Left renal pelvis (tissue), 4 donors: ENCODE data around the gene RGL1. TPM values are rescaled to one million over a fixed set of nuclear protein-coding genes. Genes with fewer than 3 reads are reported as not detected.
"Not testable (repeated sequence)": the region's sequence is repeated elsewhere in the genome, so short reads cannot be mapped to it uniquely, and the experiment has no call there.

Experiments used
- DNase-seq, 4 donors: peaks; one replicate each; pipeline ENCODE4 v3.0.0-alpha.2; 2013; ENCODE audit warnings: low read depth in 4 of 4, low spot score in 3 of 4
- polyA plus RNA-seq, 4 donors: library from polyadenylated mRNA; unstranded; fragments of 120-200 nt; gene quantifications; one replicate each; pipeline ENCODE4 v1.2.1, GENCODE V29; 2013; ENCODE audit not compliant: insufficient read length in 4 of 4

RGL1 gene
- polyA plus RNA-seq, 4 donors: 46.7 to 158 (median 55.8) TPM

DNA sequence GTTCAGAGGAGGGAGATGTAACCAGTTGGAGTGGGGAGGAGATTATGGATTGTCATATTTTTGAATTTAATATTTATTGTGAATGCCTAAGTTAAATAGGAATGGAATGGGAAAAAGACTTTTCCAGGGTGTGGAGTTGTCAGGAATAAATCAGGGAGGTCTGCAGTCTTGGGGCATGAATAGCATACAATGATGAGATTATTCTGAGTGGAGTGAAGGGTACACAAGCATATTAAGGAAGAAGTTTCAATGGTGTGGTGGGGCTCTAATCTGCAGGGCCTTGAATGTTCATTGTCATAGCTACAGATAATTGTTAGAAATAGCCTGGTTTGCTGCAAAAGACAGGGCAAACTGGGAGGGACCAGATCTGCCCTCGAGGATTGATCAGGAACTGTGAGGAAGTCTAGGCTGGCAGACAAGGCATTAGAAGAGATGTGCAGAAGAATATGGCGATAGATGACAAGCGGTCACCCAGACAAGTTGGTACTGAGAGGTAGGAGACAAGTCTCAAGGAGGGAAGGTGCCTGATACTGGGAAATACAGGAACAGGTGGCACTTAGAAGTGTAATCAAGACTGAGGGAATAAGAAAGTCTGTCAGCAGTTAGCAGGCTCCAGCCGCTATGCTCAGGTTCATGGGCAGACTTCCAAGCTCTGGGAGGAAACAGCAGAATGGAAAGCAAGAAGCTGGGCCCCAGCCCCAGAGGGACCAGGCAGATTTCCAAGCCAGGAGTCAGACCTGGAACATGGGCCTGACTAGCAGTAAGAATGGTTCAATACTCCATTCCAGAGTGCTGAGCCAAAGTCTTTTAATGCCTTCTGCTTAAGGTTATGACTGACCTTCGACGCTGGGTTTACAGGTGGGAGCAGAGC lies 20.9 kb upstream of the RGL1 start:
- DNase-seq: no peak

- not testable (repeated sequence) for DNase-seq
Measured at GRCh38 chr1:183785921-183786320, 19.0 kb upstream of the RGL1 start.

DNA sequence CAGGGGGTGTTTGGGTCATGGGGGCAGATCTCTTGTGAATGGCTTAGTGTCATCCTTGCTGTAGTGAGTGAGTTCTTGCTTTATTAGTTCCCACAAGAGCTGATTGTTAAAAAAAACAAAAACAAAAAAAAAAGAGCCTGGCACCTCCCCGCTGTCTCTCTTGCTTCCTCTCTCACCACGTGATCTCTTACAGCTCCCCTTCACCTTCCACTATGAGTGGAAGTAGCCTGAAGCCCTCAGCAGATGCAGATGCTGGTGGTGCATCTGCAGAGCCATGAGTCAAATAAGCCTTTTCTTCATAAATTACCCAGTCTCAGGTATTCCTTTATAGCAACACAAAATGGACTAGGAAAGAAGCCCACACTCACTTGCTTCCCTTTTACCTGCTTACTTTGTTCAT lies 17.2 kb upstream of the RGL1 start:
- DNase-seq: no peak

DNA sequence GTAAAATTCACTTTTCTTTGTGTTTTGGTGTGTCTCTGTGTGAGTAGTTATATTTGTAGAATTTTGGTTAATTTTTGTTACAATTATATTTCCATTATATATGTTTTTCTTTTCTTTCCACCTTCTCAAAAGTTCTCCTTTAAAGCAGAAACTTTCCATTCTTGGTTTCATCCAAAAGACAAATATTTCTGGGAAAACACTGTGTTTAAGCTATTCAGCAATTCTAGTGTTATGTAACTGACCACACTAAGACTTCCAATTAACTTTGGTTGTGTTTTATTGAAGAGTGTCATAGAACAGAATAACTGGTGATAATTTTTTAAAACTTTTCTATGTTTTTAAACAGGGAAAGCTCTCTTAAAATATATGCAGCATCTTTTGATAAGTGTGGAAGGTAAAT lies 13.6 kb upstream of the RGL1 start:
- DNase-seq: no peak

DNA sequence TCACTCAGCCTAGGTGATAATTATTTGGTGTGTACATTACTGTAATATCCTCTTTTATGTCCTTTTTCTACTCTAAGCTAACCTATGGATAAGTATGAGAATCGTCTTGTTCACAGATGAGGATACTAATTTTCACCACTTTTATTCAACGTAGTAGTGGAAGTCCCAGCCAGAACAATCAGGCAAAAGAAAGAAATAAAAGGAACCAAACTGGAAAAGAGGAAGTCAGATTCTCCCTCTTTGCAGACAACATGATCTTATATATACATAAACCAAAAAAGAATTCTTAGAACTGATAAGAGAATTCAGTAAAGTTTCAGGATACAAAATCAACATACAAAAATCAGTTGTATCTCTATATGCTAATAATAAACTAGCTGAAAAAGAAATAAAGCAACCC lies 12.6 kb upstream of the RGL1 start:
- no peak for DNase-seq

DNA sequence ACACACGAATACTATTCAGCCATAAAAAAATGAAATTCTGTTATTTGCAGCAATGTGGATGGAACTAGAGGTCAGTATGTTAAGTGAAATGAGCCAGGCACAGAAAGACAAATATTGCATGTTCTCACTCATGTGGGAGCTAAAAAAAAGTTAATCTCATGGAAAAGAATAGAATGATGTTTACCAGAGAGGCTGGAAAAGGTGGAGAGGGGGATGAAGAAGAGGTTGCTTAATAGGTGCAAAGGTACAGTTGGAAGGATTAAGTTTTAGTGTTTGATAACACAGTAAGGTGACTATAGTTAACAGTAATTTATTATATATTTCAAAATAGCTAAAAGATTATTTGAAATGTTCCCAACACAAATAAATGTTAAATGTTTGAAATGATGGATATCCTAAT lies 10.8 kb upstream of the RGL1 start:
- no peak for DNase-seq

GRCh38 chr1:183800449-183800848 lies 4.5 kb upstream of the RGL1 start:
- no peak for DNase-seq

DNA sequence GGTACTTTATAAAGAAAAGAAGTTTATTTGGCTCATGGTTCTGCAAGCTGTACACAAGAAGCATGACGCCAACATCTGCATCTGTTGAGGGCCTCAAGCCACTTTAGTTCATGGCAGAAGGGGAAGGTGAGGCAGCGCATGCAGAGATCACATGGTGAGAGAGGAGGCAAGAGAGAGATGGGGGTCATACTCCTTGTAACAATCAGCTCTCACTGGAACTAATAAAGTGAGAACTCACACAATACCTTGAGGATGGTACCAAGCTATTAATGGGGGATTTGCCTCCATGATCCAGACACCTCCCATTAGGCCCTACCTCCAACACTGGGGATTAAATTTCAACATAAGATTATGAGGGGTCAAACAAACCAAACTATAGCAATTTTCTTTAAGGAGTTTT lies 3.3 kb upstream of the RGL1 start:
- DNase-seq: no peak

DNA sequence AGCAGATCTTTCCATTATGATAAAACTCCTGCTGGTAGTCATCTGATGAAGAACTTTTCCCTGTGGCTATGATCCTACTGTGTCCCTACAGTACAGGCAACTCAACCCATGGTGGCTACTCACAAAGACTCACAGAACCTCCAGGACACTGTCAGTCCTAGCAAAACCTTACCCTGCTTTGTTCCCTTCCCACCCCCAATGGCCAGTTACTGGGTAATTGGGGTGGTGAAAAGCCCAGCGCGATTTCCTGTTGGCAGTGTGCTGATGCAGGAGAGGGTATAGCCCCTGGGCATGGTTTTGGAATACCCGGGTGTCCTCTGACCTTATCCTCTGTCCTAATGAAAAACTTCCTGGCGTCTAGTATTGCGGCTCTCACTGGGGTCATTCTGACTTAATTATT lies 533 bp upstream of the RGL1 start:
- DNase-seq: no peak

GRCh38 chr1:183806125-183806524 lies 1.2 kb downstream of the RGL1 start:
- no peak for DNase-seq

- DNase-seq: no peak
Measured at GRCh38 chr1:183806675-183807074, 1.8 kb downstream of the RGL1 start.

DNA sequence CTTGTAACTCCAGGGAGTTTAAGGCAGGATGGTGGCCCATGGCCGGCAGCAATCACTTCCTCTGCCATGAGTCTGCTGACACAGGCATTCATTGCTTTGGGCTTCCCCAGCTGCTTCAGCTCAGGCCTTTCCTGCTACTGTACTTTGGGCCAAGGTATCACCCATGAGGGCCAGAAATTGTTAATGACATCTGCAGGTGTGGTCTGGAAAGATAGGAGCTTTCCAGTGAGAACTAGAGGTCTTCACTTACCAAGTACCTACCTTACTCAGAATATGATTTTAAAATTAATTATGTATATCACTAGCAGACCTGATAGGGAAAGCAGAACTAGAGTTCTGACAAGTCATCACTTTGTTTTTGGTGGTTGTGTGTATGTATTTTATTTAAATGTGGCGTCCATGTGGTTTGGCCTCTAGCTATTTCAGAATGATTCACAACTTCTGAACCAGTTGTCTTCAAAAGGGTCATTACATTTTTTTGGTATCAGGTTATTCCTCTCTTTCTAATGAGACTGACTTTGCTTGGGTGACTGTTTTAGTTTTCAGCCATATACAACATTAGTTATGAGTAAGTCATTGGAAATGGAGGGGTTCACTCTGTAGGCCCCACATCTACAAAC lies 2.7 kb downstream of the RGL1 start:
- no peak for DNase-seq

GRCh38 chr1:183808296-183809027 lies 3.5 kb downstream of the RGL1 start:
- DNase-seq: no peak

DNA sequence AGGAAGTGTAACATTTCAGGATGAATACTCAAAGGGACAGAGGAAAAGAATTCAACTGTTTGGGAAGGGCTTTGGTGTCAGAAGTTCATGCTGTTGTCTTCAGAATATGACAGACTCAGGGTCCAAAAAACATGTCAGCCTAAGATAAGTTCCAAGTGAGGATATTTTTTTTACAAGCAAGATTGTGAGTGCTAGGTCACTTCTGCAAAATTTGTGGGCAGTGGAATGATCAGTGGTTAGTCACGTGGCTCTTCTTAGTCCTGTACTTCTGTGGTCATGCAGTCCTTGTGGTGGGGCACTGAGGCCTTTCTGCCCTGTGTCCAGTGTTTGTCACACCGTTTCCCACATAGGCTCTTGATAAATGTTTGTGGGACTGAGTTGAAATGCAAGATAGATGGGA lies 5.2 kb downstream of the RGL1 start:
- DNase-seq: no peak

- DNase-seq: no peak
Measured at GRCh38 chr1:183810756-183811544, 6.0 kb downstream of the RGL1 start.

GRCh38 chr1:183812128-183812527 lies 7.2 kb downstream of the RGL1 start:
- DNase-seq: no peak

DNA sequence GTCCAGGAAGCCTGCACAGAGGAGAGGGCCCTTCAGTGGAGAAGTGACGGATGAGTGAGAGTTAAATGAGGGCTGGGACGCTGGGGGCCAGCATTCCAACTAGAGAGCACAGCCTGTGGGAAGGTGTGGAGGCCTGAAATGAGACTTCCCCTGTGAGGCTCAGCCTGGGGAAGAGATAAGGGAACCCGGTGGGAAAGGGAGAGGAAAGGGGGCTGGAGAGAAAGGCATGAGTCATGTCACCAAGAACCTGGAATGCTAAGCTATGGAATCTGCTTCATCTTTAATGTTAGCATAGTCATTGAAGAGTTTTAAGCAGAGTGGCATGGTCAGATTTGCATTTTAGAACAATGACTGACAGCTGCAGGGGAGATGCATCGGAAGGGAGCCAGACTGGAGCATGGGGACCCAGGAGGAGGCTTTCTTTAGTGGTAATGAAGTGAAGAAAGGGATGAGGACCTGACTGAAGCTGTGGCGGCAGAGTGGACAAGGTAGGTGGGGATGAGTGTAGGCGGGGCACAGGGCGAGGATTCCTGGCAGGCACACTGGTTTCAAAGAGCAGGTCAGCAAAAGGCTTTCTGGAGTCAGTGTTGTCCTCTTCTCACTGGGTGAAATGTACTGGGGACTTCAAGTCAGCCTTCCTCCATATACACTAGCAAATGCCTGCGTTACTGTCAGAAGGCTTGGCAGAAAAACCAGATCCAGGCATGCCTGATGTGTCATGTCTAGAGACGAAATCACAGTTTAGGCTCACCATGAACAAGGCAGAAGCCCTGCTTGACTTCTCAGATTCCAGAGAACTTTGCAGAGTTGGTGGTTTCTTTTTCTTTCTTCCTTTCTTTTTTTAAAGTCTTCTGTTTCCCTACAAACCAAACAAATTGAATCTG lies 8.0 kb downstream of the RGL1 start:
- no peak for DNase-seq

- DNase-seq: no peak
Measured at GRCh38 chr1:183814121-183814681, 9.3 kb downstream of the RGL1 start.

GRCh38 chr1:183816110-183816509 lies 11.2 kb downstream of the RGL1 start:
- DNase-seq: no peak
